Brain pericyte (primary cell): Measurements from ENCODE around the gene KHDC4.

ENCODE experiments used
- DNase-seq: peaks from one replicate; pipeline ENCODE4 v3.0.0-alpha.2; 2012; ENCODE audit warnings: low read depth, low spot score

The KHDC4 gene

GRCh38 chr1:155969377-155969791 is 35.2 kb upstream of the KHDC4 start:
- no peak for DNase-seq

GRCh38 chr1:155968670-155969069 is 34.5 kb upstream of the KHDC4 start:
- no peak for DNase-seq

GRCh38 chr1:155968051-155968400 is 33.8 kb upstream of the KHDC4 start:
- no peak for DNase-seq

GRCh38 chr1:155967341-155968050 is 33.3 kb upstream of the KHDC4 start:
- DNase-seq: no peak

- no peak for DNase-seq
Measured at GRCh38 chr1:155966750-155967149, 32.5 kb upstream of the KHDC4 start.

DNA sequence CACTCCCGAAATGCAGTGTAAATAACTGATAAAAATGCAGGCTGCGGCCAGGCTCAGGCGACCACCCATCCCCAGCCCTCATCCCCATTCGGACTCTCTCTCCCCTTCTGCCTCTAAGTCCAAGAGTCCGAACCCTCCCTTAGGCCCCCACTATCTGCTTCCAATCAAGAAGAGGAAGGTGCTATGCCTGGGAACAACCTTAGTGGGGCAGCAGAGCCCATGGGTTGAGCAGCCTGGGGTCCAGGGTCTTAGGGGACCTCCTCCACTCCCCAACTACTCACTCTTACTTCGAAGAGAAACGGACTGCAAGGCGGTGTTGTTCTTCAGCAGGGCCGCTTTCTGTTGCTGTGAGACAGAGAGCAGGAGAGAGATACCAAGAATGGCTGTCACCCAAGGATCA is 31.9 kb upstream of the KHDC4 start:
- no peak for DNase-seq

DNA sequence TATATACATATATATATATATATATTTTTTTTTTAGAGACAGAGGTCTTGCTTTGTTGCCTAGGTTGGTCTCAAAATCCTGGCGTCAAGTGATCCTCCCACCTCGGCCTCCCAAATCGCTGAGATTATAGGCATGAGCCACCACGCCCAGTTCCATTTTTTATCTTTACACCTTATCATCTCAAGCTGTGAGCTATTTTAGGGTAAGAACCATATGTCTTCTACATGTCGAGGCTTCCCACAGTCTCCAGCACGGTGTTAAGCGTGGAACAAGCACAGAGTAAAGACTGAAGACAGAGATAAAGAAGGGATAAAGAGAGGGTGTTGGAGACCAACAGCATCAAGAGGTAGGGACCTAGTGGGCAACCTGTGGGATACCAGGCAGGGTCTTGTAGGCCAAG is 30.0 kb upstream of the KHDC4 start:
- no peak for DNase-seq

GRCh38 chr1:155962599-155963211 is 28.5 kb upstream of the KHDC4 start:
- no peak for DNase-seq

- peak; percentile 56 for DNase-seq
Measured at GRCh38 chr1:155961937-155962336, 27.7 kb upstream of the KHDC4 start.

- DNase-seq: no peak
Measured at GRCh38 chr1:155960081-155960745, 26.0 kb upstream of the KHDC4 start.

DNA sequence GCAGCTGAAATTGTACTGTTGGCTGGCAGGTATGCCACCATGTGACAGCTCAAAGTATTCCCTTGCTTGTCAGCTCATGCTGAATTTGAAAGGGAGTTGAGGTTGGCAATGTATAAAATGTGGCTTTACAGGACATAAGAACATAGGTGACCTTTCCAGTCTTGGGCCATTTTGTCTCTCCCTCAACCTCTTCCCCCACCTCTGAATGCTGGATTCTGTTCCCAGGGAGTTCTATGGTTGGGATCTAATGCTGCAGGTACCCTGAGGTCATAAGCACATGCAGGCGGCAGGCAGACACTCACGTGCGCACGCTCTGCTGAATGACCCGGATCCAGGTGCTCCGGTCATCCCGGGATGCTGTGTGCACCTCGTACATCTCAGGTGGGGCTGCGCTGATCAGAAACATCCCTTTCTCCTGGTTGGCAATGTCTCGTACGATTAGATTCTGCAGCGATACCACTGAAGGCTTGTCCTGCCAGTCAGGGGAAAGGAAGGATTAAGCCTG is 23.2 kb upstream of the KHDC4 start:
- no peak for DNase-seq

GRCh38 chr1:155954645-155955044 is 20.4 kb upstream of the KHDC4 start:
- DNase-seq: no peak

- no peak for DNase-seq
Measured at GRCh38 chr1:155952505-155952890, 18.3 kb upstream of the KHDC4 start.

DNA sequence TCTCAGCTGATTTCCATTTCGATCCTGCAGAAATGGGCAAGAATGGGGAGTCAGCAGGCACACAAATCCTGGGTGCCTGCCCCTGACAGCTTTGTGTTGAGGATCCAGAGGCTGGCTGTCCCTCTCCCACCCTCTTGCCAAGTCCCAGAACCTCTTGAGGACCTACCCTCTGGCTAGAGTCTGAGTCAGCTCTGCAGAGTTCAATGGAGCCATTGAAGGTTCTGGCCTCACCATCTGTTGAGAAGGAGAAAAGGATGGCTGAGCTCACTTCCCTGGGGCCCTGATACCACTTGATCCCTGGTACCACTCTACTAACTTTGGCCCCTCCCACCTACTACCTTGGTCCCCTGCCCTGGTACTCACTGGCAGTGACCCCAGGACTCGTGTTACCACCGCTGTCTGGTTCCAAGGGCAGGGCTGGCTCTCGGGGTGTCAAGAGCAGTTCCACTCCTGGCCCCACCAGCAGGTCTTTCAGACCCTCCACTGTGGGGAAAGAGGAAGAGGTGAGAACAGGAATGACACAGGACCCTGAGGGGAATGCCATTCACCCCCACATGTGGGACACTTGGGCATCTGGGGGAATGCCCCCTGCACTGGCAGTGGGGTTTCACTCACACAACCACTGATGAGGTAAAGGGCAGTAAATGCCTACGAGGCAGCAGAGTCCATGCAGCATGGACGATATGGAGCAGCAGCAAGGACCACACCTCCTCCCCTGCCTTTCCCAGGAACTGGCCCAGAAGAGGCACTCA is 17.7 kb upstream of the KHDC4 start:
- DNase-seq: no peak

DNA sequence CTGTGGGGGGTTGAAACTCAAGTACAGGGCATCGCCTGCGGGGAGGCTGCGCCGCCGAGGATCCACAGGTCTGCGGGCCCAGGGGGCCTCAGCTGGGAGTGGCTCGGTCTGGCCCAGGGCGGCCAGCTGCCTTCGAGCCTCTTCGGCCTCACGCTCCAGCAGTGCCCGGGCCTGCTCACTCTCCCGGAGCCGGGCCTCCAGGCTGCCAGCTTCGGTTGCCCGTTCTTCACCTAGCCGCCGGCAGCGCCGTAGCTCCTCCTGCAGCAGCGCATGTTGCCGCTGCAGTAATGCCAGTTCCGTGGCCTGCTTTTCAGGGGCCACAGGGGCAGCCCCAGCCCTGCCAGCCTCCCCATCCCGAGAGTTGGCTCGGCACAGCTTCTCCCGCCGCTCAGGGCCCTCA is 16.6 kb upstream of the KHDC4 start:
- DNase-seq: no peak

DNA sequence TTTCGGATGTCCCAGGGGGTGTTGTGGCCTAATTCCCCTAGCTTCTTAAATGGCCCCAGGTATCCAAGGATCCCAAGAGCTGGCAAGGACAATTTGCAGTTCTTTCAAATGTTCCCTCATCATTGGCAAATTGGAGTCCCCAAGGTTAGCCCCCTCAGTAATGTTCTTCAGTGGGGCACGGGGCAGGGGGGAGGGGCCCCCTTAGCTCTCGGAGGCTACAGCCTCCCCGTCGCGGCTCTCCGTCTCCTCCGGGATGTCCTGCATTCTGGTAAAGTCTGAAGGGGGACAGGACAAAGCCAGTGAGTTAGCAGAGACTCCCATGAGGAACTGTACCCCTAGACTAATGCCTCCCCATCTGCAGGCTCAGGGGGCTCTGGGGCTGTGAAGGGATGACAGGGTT is 13.5 kb upstream of the KHDC4 start:
- DNase-seq: no peak

GRCh38 chr1:155947292-155947691 is 13.1 kb upstream of the KHDC4 start:
- DNase-seq: no peak

GRCh38 chr1:155946633-155947219 is 12.5 kb upstream of the KHDC4 start:
- DNase-seq: no peak

DNA sequence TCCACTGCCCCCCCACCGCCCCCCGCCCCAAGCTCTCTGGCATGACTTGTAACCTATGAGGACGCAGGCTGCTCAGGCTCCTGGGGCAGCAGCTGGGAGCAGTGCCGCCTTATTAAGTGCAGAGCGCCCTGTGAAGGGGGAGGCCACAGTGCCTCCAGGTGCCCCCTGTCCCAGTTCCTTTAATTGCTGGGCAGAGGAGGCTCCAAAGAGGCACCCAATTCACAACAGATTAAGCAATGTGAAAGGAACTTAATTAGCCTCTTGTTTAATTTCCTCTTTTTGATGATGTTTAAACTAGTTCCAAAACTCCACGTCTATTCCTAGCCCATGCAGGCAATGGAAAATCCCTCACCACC is 10.2 kb upstream of the KHDC4 start:
- DNase-seq: no peak

DNA sequence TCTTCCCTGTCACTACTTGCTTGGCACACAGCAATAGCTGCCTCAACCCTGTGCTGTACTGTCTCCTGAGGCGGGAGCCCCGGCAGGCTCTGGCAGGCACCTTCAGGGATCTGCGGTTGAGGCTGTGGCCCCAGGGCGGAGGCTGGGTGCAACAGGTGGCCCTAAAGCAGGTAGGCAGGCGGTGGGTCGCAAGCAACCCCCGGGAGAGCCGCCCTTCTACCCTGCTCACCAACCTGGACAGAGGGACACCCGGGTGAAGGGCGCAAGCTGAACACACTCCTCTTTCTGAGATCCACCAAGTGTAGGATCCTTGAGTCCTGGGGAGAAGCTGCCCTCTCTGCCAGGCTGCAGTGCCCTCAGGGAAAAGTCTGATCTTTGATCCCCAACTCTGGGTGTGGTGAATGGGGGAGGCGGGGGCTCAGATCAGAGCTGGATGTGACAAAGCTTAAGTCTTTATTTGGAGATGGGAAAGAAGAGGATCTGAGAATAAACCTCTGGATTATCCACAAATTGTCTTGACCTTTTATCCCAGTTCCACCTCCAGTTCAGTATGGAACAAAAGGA is 8.4 kb upstream of the KHDC4 start:
- DNase-seq: no peak

DNA sequence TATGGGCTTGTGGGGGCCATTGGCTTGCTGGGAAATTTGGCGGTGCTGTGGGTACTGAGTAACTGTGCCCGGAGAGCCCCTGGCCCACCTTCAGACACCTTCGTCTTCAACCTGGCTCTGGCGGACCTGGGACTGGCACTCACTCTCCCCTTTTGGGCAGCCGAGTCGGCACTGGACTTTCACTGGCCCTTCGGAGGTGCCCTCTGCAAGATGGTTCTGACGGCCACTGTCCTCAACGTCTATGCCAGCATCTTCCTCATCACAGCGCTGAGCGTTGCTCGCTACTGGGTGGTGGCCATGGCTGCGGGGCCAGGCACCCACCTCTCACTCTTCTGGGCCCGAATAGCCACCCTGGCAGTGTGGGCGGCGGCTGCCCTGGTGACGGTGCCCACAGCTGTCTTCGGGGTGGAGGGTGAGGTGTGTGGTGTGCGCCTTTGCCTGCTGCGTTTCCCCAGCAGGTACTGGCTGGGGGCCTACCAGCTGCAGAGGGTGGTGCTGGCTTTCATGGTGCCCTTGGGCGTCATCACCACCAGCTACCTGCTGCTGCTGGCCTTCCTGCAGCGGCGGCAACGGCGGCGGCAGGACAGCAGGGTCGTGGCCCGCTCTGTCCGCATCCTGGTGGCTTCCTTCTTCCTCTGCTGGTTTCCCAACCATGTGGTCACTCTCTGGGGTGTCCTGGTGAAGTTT is 7.8 kb upstream of the KHDC4 start:
- DNase-seq: no peak
